Coronary artery (tissue), 2 donors: ENCODE measurements around the gene KDELR3.
A peak's percentile ranks its signal among the peaks of the same experiment; 100 is the strongest.

Source experiments
- DNase-seq: peaks from one replicate; pipeline ENCODE4 v3.0.0-alpha.2; 2017; ENCODE audit warnings: low spot score
- H3K27ac ChIP-seq, 2 donors: fragments of 200-600 bp; sonication (generic); one replicate each; pipeline ENCODE4 v1.5.1; 2016 to 2019
- H3K4me3 ChIP-seq: fragments of 200-600 bp; sonication (generic); 2 replicates; pipeline ENCODE4 v1.5.1; 2016; ENCODE audit warnings: mild to moderate bottlenecking, moderate library complexity
- CTCF ChIP-seq: fragments of 200-600 bp; sonication (generic); IDR thresholded peaks from one replicate; pipeline ENCODE4 v1.5.1; 2019; ENCODE audit warnings: antibody characterized with exemption

Gene KDELR3

GRCh38 chr22:38503021-38503420 is 35.1 kb downstream of the KDELR3 start:
- no peak for TF ChIP-seq CTCF
- Histone ChIP-seq H3K4me3 (peak overlapping the region; percentile 98), H3K27ac (peak overlapping the region in 1 of 2 donors; percentile 99)
- DNase-seq: no peak

- TF ChIP-seq CTCF: no peak
- Histone ChIP-seq H3K4me3 (peak overlapping the region; percentile 98), H3K27ac (peak overlapping the region; percentile 99 to 100)
- DNase-seq: no peak
Observed at GRCh38 chr22:38504731-38505540, 37.0 kb downstream of the KDELR3 start.

GRCh38 chr22:38505541-38506117 is 37.7 kb downstream of the KDELR3 start:
- Histone ChIP-seq H3K4me3 (peak overlapping the region; percentile 98), H3K27ac (peak overlapping the region; percentile 99 to 100)
- TF ChIP-seq CTCF: no peak
- peak; percentile 87 for DNase-seq

- H3K4me3 ChIP-seq: peak within 1 kb of the TSS; percentile 98
- peak; percentile 97 for DNase-seq
- peak within 1 kb of the TSS; percentile 99 to 100 for H3K27ac ChIP-seq
- TF ChIP-seq CTCF: no peak
Observed at GRCh38 chr22:38506118-38506962, 38.4 kb downstream of the KDELR3 start, which contains the start of gene DDX17. Gene DDX17, minus strand, starts transcription at chr22:38506311.

GRCh38 chr22:38510416-38510970 is 42.6 kb downstream of the KDELR3 start:
- TF ChIP-seq CTCF: no peak
- Histone ChIP-seq H3K27ac (no peak overlapping the region), H3K4me3 (no peak overlapping the region)
- DNase-seq: no peak

- no peak for TF ChIP-seq CTCF
- H3K27ac ChIP-seq: no peak overlapping the region
- no peak for DNase-seq
- no peak overlapping the region for H3K4me3 ChIP-seq
Observed at GRCh38 chr22:38513063-38513462, 45.2 kb downstream of the KDELR3 start.
